ENCODE measurements around the gene GPX4. TPM values are rescaled to one million over a fixed set of nuclear protein-coding genes. Genes with fewer than 3 reads are reported as not detected.

The GPX4 gene
- total and polyA plus RNA-seq, 10 of the 15 experiments (the other 5 are each of a cell fraction or from before 2014, with no cell fraction given): 33.3 to 749 (median 297) TPM

GRCh38 chr19:1119475-1120217 lies 15.9 kb downstream of the GPX4 start:
- ChIA-PET POLR2A (no interaction called here), SMC1A (ENCODE audit: uncharacterized antibody, unreplicated experiment) (no interaction called here), RAD21 (ENCODE audit: unreplicated experiment) (no interaction called here), CTCF (no interaction called here)
- FAIRE-seq: no peak
- Histone ChIP-seq H3K4me3 (no peak overlapping the region), H3K36me3 (ENCODE audit: control insufficient read depth in 2 of 2, insufficient read depth in 2 of 2, low read length in 1 of 2) (peaks cover 0 to 44% of the 10 kb centered on the region in 2 experiments), H2AFZ (ENCODE audit: control insufficient read depth, low read depth, low read length) (no peak overlapping the region), H3K79me2 (ENCODE audit: control insufficient read depth, insufficient read depth, low read length) (no peaks in the 10 kb centered on the region), H3K4me2 (ENCODE audit: control insufficient read depth, insufficient read depth) (no peak overlapping the region), H3K9ac (ENCODE audit: control insufficient read depth, insufficient read depth, low read length) (no peak overlapping the region), H3K9me3 (replicated peaks; ENCODE audit: control insufficient read depth, insufficient read depth, low read length) (no peaks in the 10 kb centered on the region), H3K4me1 (ENCODE audit: control insufficient read depth, insufficient read depth, low read length) (no peaks in the 10 kb centered on the region), H3K27me3 (replicated peaks in 1 of 2; ENCODE audit: control insufficient read depth in 2 of 2, insufficient read depth in 2 of 2, low read length in 1 of 2) (no peaks in the 10 kb centered on the region), H4K20me1 (ENCODE audit: control insufficient read depth, insufficient read depth) (no peaks in the 10 kb centered on the region), H3K27ac (ENCODE audit: control insufficient read depth, insufficient read depth) (no peak overlapping the region)
- 97% methylated on average over 45 of the region's 50 CpGs for WGBS (ENCODE audit: insufficient coverage, insufficient replicate concordance, low lambda C conversion rate, missing lambda C conversion rate)
- no TSS peak for BruUV-seq (replicated peaks)
- in situ Hi-C loops (cut with MboI): no loop called here
- DNase-seq (ENCODE audit: low read depth, low spot score): no peak
- no peak for ATAC-seq
- intact Hi-C loops (cut with micrococcal nuclease; ENCODE audit: unreplicated experiment): no loop called here
- no peak for TF ChIP-seq IRF4 (IDR thresholded peaks at IDR 0.05; ENCODE audit: low read depth, low read length)
- TF ChIP-seq PBX3 (IDR thresholded peaks at IDR 0.05; ENCODE audit: insufficient replicate concordance, low read depth, low read length): no peak
- no peak for TF ChIP-seq PAX5 (IDR thresholded peaks at IDR 0.05; ENCODE audit: borderline replicate concordance, low read depth, low read length)
- TF ChIP-seq HSF1 (IDR thresholded peaks at IDR 0.05; ENCODE audit: low read depth, low read length): no peak
- TF ChIP-seq PRDM15 (CRISPR knock-in tag; IDR thresholded peaks at IDR 0.05): no peak
- TF ChIP-seq ZBTB40 (IDR thresholded peaks at IDR 0.05; ENCODE audit: borderline replicate concordance): no peak
- no peak for TF ChIP-seq NBN (IDR thresholded peaks at IDR 0.05)
- TF ChIP-seq NFXL1 (IDR thresholded peaks at IDR 0.05; ENCODE audit: borderline replicate concordance): no peak
- TF ChIP-seq RUNX3 (IDR thresholded peaks at IDR 0.05; ENCODE audit: low read length): no peak
- TF ChIP-seq IKZF1 (conservative IDR thresholded peaks at IDR 0.05): no peak
- TF ChIP-seq NR2C2 (IDR thresholded peaks at IDR 0.05; ENCODE audit: borderline replicate concordance, control insufficient read depth, insufficient read length, low read depth): no peak
- no peak for TF ChIP-seq ATF2 (IDR thresholded peaks at IDR 0.05; ENCODE audit: low read length)
